ENCODE results near the gene TRPT1. TPM values are rescaled to one million over a fixed set of nuclear protein-coding genes. Genes with fewer than 3 reads are reported as not detected.
A peak's percentile ranks its signal among the peaks of the same experiment; 100 is the strongest.

TRPT1 gene
- total and polyA plus RNA-seq, 2 donors from 2014 or later, result 39.2 to 103 TPM

DNA sequence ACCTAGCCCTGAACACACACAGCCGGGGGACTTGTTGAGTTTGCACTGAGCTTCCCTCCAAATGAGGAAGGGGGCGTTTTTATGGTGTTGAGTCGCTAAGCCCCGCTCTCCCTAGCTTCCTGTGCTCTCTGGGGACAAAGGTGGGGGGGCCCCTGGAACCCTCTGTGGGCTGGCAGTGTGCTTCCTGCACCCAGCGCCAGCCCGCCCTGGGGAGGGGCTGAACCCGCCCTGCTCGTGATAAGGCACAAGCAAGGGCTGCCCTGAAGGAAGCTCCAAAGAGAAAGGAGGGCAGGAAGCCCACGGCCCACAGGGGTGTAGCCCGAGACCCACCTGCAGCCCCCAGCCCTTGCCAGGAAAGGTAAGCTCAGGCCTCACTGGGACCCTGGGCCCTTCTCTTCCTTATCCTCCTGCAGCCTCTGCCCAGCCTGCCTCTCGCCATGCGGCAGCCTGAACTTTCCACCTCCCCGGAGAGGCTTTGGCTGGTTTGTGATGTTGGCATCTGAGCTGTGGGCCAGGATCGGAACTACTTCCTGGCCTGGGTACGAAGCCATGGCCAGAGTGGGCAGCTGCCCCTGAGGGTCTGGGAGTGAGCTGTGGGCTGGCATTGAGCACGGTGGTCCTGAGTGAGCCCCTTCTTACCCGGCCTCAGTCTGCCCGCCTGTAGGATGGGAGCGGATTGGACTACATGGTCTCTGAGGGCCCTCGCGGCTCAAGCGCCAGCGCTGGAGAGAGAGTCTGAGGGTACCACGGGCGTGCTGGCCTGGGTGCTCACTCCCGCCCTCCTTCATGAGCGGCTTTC, 19.3 kb downstream of the TRPT1 start, which contains the start of gene FERMT3:
TSS of gene FERMT3 (plus strand) at position 265 of the 799 bp plus-strand sequence. CDS start 644 bp downstream, outside the sequence.
- FAIRE-seq, result no peak
- peak in 3 of 5 donors; percentile 25 to 90 (median 47) for DNase-seq
- intact Hi-C loops (cut with DNase I), result no loop called here
- peak within 1 kb of the TSS in 2 of 3 donors; percentile 4 to 61 for H3K9ac ChIP-seq (ENCODE audit: low read length in 3 of 3)
- peaks cover 0 to 5% (median 0%) of the 10 kb centered on the region in 3 donors for H3K4me1 ChIP-seq (ENCODE audit: control insufficient read depth in 2 of 3, insufficient read depth in 2 of 3, low read depth in 1 of 3, low read length in 3 of 3)
- H3K36me3 ChIP-seq (ENCODE audit: control insufficient read depth in 2 of 3, insufficient read depth in 3 of 3, low read length in 3 of 3), result peaks cover 4 to 26% (median 15%) of the 10 kb centered on the region in 3 donors
- H3K27me3 ChIP-seq (ENCODE audit: control insufficient read depth, insufficient read depth, low read length), result no peaks in the 10 kb centered on the region
- peak within 1 kb of the TSS; percentile 88 to 90 for H3K27ac ChIP-seq (ENCODE audit: low read depth in 2 of 2, low read length in 2 of 2)
- H3K9me3 ChIP-seq (ENCODE audit: control insufficient read depth in 2 of 3, insufficient read depth in 1 of 3, low read length in 3 of 3), result no peaks in the 10 kb centered on the region
- H3K4me3 ChIP-seq (ENCODE audit: low read length in 3 of 3), result peak within 1 kb of the TSS in 2 of 3 donors; percentile 30 to 46
- TF ChIP-seq, protein P1, sequence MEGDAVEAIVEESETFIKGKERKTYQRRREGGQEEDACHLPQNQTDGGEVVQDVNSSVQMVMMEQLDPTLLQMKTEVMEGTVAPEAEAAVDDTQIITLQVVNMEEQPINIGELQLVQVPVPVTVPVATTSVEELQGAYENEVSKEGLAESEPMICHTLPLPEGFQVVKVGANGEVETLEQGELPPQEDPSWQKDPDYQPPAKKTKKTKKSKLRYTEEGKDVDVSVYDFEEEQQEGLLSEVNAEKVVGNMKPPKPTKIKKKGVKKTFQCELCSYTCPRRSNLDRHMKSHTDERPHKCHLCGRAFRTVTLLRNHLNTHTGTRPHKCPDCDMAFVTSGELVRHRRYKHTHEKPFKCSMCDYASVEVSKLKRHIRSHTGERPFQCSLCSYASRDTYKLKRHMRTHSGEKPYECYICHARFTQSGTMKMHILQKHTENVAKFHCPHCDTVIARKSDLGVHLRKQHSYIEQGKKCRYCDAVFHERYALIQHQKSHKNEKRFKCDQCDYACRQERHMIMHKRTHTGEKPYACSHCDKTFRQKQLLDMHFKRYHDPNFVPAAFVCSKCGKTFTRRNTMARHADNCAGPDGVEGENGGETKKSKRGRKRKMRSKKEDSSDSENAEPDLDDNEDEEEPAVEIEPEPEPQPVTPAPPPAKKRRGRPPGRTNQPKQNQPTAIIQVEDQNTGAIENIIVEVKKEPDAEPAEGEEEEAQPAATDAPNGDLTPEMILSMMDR (IDR thresholded peaks at IDR 0.05; ENCODE audit: borderline replicate concordance, extremely low read depth, insufficient read depth), result no peak

DNA sequence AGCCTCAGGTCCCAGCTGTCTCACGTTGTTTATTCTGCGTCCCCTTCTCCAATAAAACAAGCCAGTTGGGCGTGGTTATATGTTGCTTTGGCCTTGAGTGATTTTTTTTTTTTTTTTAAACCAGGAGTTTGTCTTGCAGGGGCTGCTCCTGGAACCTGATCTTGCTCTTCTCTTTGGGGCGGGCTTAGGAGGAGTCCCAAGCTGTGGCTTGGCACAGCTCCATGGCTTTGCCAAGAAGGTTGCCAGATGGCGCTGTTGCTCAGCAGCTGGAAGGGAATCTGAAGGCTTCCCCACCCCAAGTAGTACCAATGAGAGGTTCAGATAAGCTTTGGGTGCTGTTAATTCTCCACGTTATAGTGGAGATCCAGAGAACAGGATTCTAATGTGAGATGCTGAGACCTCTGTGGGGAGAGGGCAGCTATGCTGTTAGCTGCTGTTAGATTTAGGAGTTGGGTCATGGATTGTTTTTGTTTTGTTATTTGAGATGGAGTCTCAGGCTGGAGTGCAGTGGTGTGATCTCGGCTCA, 21.5 kb downstream of the TRPT1 start:
- H3K27me3 ChIP-seq (ENCODE audit: control insufficient read depth, insufficient read depth, low read length), result no peaks in the 10 kb centered on the region
- intact Hi-C loops (cut with DNase I), result no loop called here
- no peaks in the 10 kb centered on the region for H3K9me3 ChIP-seq (ENCODE audit: control insufficient read depth in 2 of 3, insufficient read depth in 1 of 3, low read length in 3 of 3)
- no peak overlapping the region for H3K27ac ChIP-seq (ENCODE audit: low read depth in 2 of 2, low read length in 2 of 2)
- peaks cover 4 to 37% (median 24%) of the 10 kb centered on the region in 3 donors for H3K36me3 ChIP-seq (ENCODE audit: control insufficient read depth in 2 of 3, insufficient read depth in 3 of 3, low read length in 3 of 3)
- DNase-seq (peak; percentile 87 to 96 (median 94)), FAIRE-seq (no peak)
- H3K4me1 ChIP-seq (ENCODE audit: control insufficient read depth in 2 of 3, insufficient read depth in 2 of 3, low read depth in 1 of 3, low read length in 3 of 3), result peaks cover 0 to 5% (median 0%) of the 10 kb centered on the region in 3 donors
- H3K9ac ChIP-seq (ENCODE audit: low read length in 3 of 3), result no peak overlapping the region
- TF ChIP-seq, protein P1 (IDR thresholded peaks at IDR 0.05; ENCODE audit: borderline replicate concordance, extremely low read depth, insufficient read depth), result peak; percentile 87
- H3K4me3 ChIP-seq (ENCODE audit: low read length in 3 of 3), result no peak overlapping the region

DNA sequence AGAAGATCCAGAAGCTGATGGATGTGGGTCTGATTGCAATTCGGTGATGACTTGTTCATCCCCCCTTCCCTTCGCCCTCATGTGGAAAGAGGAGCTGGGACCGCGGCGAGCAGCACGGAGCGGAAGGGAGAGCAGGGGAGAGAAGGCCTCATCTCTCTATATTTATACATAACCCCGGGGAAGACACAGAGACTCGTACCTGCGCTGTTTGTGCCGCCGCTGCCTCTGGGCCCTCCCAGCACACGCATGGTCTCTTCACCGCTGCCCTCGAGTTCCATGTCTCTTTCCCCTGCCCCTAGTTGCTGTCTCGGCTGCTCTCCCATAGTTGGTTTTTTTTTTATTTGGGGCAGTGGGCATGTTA, 21.9 kb downstream of the TRPT1 start:
- Histone ChIP-seq H3K4me1 (ENCODE audit: control insufficient read depth in 2 of 3, insufficient read depth in 2 of 3, low read depth in 1 of 3, low read length in 3 of 3) (peaks cover 0 to 5% (median 0%) of the 10 kb centered on the region in 3 donors), H3K27ac (ENCODE audit: low read depth in 2 of 2, low read length in 2 of 2) (no peak overlapping the region), H3K27me3 (ENCODE audit: control insufficient read depth, insufficient read depth, low read length) (no peaks in the 10 kb centered on the region), H3K4me3 (ENCODE audit: low read length in 3 of 3) (no peak overlapping the region), H3K9ac (ENCODE audit: low read length in 3 of 3) (no peak overlapping the region), H3K36me3 (ENCODE audit: control insufficient read depth in 2 of 3, insufficient read depth in 3 of 3, low read length in 3 of 3) (peaks cover 4 to 37% (median 24%) of the 10 kb centered on the region in 3 donors), H3K9me3 (ENCODE audit: control insufficient read depth in 2 of 3, insufficient read depth in 1 of 3, low read length in 3 of 3) (no peaks in the 10 kb centered on the region)
- TF ChIP-seq, protein P1 (IDR thresholded peaks at IDR 0.05; ENCODE audit: borderline replicate concordance, extremely low read depth, insufficient read depth), result no peak
- FAIRE-seq, result no peak
- peak in 1 of 5 donors; percentile 40 for DNase-seq
- intact Hi-C loops (cut with DNase I), result no loop called here
